ENCODE results near the gene NFATC4. TPM values are rescaled to one million over a fixed set of nuclear protein-coding genes. Genes with fewer than 3 reads are reported as not detected.

The NFATC4 gene
- total and polyA plus RNA-seq, 2 experiments from 2014 or later: 20.9 to 26.6 TPM

DNA sequence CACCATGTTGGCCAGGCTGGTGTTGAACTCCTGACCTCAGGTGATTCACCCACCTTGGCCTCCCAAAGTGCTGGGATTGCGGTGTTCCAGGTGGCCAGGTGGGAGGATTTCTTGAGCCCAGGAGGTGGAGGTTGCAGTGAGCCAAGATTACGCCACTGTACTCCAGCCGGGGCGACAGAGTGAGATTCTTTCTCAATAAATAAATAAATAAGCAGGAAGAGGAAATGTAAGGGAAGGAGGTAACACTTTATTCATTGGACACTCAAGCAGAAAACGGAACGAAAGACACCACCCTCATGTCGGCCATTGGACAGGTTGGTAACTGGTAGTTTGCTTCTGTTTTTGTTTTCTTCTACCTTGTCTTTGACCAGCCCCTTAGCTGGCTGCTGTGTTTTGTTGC, 13.0 kb upstream of the NFATC4 start:
- no peak overlapping the region for H3K4me3 ChIP-seq
- Mint-ChIP-seq H3K27ac (no peak overlapping the region), H3K27me3 (ENCODE audit: insufficient read depth, low read depth, poor library complexity) (peaks cover 16% of the 10 kb centered on the region), H3K36me3 (ENCODE audit: low read depth) (no peaks in the 10 kb centered on the region), H3K9me3 (no peaks in the 10 kb centered on the region; the same call in 2 of the 3 replicates), H3K4me3 (no peak overlapping the region), H3K4me1 (no peaks in the 10 kb centered on the region)
- ATAC-seq (no peak), DNase-seq (ENCODE audit: low spot score) (no peak)
- H4K20me1 ChIP-seq (replicated peaks; ENCODE audit: insufficient read depth): no peaks in the 10 kb centered on the region; the same call in 1 of the 2 replicates
- peaks cover 60% of the 10 kb centered on the region for H3K27me3 ChIP-seq (ENCODE audit: insufficient read depth)
- H2AFZ ChIP-seq: no peak overlapping the region
- H3F3A ChIP-seq (replicated peaks; ENCODE audit: low read depth): no peaks in the 10 kb centered on the region
- H3K79me2 ChIP-seq (replicated peaks; ENCODE audit: insufficient read depth): no peaks in the 10 kb centered on the region
- no peaks in the 10 kb centered on the region for H3K36me3 ChIP-seq (ENCODE audit: insufficient read depth)
- H3K4me2 ChIP-seq: no peak overlapping the region
- H3K4me1 ChIP-seq (ENCODE audit: insufficient read depth): no peaks in the 10 kb centered on the region
- no peaks in the 10 kb centered on the region for H3K9me2 ChIP-seq (ENCODE audit: insufficient read depth)
- no peak overlapping the region for H3K27ac ChIP-seq (ENCODE audit: low read depth)
- TF ChIP-seq, protein P1, sequence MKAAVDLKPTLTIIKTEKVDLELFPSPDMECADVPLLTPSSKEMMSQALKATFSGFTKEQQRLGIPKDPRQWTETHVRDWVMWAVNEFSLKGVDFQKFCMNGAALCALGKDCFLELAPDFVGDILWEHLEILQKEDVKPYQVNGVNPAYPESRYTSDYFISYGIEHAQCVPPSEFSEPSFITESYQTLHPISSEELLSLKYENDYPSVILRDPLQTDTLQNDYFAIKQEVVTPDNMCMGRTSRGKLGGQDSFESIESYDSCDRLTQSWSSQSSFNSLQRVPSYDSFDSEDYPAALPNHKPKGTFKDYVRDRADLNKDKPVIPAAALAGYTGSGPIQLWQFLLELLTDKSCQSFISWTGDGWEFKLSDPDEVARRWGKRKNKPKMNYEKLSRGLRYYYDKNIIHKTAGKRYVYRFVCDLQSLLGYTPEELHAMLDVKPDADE (IDR thresholded peaks at IDR 0.05): no peak
- TF ChIP-seq STAT1 (IDR thresholded peaks at IDR 0.05; ENCODE audit: unreplicated experiment) (no peak), POLR2AphosphoS5 (IDR thresholded peaks at IDR 0.05; ENCODE audit: low read depth) (no peak), EZH2 (IDR thresholded peaks at IDR 0.05; ENCODE audit: low read depth, unreplicated experiment) (no peak), ZNF114 (CRISPR knock-in tag; IDR thresholded peaks at IDR 0.05) (no peak), JUNB (IDR thresholded peaks at IDR 0.05; ENCODE audit: unreplicated experiment) (no peak), ZNF331 (CRISPR knock-in tag; IDR thresholded peaks at IDR 0.05; ENCODE audit: low read depth) (no peak), EZH2phosphoT487 (IDR thresholded peaks at IDR 0.05; ENCODE audit: unreplicated experiment) (no peak), NANOG (IDR thresholded peaks at IDR 0.05; ENCODE audit: borderline replicate concordance) (no peak), CREB1 (CRISPR knock-in tag; IDR thresholded peaks at IDR 0.05; ENCODE audit: low read depth) (no peak)
- TF ChIP-seq, protein P2, sequence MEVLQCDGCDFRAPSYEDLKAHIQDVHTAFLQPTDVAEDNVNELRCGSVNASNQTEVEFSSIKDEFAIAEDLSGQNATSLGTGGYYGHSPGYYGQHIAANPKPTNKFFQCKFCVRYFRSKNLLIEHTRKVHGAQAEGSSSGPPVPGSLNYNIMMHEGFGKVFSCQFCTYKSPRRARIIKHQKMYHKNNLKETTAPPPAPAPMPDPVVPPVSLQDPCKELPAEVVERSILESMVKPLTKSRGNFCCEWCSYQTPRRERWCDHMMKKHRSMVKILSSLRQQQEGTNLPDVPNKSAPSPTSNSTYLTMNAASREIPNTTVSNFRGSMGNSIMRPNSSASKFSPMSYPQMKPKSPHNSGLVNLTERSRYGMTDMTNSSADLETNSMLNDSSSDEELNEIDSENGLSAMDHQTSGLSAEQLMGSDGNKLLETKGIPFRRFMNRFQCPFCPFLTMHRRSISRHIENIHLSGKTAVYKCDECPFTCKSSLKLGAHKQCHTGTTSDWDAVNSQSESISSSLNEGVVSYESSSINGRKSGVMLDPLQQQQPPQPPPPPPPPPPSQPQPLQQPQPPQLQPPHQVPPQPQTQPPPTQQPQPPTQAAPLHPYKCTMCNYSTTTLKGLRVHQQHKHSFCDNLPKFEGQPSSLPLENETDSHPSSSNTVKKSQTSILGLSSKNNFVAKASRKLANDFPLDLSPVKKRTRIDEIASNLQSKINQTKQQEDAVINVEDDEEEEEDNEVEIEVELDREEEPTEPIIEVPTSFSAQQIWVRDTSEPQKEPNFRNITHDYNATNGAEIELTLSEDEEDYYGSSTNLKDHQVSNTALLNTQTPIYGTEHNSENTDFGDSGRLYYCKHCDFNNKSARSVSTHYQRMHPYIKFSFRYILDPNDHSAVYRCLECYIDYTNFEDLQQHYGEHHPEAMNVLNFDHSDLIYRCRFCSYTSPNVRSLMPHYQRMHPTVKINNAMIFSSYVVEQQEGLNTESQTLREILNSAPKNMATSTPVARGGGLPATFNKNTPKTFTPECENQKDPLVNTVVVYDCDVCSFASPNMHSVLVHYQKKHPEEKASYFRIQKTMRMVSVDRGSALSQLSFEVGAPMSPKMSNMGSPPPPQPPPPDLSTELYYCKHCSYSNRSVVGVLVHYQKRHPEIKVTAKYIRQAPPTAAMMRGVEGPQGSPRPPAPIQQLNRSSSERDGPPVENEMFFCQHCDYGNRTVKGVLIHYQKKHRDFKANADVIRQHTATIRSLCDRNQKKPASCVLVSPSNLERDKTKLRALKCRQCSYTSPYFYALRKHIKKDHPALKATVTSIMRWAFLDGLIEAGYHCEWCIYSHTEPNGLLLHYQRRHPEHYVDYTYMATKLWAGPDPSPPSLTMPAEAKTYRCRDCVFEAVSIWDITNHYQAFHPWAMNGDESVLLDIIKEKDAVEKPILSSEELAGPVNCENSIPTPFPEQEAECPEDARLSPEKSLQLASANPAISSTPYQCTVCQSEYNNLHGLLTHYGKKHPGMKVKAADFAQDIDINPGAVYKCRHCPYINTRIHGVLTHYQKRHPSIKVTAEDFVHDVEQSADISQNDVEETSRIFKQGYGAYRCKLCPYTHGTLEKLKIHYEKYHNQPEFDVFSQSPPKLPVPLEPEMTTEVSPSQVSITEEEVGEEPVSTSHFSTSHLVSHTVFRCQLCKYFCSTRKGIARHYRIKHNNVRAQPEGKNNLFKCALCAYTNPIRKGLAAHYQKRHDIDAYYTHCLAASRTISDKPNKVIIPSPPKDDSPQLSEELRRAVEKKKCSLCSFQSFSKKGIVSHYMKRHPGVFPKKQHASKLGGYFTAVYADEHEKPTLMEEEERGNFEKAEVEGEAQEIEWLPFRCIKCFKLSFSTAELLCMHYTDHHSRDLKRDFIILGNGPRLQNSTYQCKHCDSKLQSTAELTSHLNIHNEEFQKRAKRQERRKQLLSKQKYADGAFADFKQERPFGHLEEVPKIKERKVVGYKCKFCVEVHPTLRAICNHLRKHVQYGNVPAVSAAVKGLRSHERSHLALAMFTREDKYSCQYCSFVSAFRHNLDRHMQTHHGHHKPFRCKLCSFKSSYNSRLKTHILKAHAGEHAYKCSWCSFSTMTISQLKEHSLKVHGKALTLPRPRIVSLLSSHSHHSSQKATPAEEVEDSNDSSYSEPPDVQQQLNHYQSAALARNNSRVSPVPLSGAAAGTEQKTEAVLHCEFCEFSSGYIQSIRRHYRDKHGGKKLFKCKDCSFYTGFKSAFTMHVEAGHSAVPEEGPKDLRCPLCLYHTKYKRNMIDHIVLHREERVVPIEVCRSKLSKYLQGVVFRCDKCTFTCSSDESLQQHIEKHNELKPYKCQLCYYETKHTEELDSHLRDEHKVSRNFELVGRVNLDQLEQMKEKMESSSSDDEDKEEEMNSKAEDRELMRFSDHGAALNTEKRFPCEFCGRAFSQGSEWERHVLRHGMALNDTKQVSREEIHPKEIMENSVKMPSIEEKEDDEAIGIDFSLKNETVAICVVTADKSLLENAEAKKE (CRISPR knock-in tag; IDR thresholded peaks at IDR 0.05): no peak
- TF ChIP-seq, protein P3, sequence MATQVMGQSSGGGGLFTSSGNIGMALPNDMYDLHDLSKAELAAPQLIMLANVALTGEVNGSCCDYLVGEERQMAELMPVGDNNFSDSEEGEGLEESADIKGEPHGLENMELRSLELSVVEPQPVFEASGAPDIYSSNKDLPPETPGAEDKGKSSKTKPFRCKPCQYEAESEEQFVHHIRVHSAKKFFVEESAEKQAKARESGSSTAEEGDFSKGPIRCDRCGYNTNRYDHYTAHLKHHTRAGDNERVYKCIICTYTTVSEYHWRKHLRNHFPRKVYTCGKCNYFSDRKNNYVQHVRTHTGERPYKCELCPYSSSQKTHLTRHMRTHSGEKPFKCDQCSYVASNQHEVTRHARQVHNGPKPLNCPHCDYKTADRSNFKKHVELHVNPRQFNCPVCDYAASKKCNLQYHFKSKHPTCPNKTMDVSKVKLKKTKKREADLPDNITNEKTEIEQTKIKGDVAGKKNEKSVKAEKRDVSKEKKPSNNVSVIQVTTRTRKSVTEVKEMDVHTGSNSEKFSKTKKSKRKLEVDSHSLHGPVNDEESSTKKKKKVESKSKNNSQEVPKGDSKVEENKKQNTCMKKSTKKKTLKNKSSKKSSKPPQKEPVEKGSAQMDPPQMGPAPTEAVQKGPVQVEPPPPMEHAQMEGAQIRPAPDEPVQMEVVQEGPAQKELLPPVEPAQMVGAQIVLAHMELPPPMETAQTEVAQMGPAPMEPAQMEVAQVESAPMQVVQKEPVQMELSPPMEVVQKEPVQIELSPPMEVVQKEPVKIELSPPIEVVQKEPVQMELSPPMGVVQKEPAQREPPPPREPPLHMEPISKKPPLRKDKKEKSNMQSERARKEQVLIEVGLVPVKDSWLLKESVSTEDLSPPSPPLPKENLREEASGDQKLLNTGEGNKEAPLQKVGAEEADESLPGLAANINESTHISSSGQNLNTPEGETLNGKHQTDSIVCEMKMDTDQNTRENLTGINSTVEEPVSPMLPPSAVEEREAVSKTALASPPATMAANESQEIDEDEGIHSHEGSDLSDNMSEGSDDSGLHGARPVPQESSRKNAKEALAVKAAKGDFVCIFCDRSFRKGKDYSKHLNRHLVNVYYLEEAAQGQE (IDR thresholded peaks at IDR 0.05; ENCODE audit: unreplicated experiment): no peak
- TF ChIP-seq, protein P4, sequence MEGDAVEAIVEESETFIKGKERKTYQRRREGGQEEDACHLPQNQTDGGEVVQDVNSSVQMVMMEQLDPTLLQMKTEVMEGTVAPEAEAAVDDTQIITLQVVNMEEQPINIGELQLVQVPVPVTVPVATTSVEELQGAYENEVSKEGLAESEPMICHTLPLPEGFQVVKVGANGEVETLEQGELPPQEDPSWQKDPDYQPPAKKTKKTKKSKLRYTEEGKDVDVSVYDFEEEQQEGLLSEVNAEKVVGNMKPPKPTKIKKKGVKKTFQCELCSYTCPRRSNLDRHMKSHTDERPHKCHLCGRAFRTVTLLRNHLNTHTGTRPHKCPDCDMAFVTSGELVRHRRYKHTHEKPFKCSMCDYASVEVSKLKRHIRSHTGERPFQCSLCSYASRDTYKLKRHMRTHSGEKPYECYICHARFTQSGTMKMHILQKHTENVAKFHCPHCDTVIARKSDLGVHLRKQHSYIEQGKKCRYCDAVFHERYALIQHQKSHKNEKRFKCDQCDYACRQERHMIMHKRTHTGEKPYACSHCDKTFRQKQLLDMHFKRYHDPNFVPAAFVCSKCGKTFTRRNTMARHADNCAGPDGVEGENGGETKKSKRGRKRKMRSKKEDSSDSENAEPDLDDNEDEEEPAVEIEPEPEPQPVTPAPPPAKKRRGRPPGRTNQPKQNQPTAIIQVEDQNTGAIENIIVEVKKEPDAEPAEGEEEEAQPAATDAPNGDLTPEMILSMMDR (conservative IDR thresholded peaks at IDR 0.05; ENCODE audit: low read depth in 2 of 2): no peak

Data from GM23338 (cell line).